ENCODE results near the gene ANXA3. TPM values are rescaled to one million over a fixed set of nuclear protein-coding genes. Genes with fewer than 3 reads are reported as not detected.

The ANXA3 gene
- total RNA-seq, 1 donor = 50.1 TPM

- TF ChIP-seq, protein P1, sequence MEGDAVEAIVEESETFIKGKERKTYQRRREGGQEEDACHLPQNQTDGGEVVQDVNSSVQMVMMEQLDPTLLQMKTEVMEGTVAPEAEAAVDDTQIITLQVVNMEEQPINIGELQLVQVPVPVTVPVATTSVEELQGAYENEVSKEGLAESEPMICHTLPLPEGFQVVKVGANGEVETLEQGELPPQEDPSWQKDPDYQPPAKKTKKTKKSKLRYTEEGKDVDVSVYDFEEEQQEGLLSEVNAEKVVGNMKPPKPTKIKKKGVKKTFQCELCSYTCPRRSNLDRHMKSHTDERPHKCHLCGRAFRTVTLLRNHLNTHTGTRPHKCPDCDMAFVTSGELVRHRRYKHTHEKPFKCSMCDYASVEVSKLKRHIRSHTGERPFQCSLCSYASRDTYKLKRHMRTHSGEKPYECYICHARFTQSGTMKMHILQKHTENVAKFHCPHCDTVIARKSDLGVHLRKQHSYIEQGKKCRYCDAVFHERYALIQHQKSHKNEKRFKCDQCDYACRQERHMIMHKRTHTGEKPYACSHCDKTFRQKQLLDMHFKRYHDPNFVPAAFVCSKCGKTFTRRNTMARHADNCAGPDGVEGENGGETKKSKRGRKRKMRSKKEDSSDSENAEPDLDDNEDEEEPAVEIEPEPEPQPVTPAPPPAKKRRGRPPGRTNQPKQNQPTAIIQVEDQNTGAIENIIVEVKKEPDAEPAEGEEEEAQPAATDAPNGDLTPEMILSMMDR (IDR thresholded peaks at IDR 0.05; ENCODE audit: insufficient read depth, low read depth, low read length) = no peak
- DNase-seq (ENCODE audit: low read depth) = no peak
- no peak overlapping the region for H3K4me3 ChIP-seq (ENCODE audit: low read depth, low read length)
These were observed 26.0 kb upstream of the ANXA3 start for GRCh38 chr4:78525559-78525958.

DNA sequence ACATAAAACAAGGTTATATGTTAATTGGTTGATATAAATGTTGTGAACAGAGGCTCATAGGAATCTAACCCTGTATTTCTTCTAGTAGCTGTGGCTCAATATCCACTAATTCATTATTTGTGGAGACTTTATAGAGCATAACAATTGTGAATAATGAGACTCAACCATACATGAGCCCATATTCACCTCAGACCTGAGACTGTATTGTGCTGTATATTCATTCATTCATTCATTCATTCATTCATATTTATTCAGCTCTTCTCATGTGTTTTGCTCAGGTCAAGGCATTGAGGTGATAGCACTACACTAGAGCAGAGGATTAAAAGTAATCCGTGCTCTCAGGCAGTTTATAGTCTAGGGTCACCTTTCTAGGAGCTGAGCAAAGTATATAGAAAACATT, 24.5 kb upstream of the ANXA3 start:
- TF ChIP-seq, protein P1 (IDR thresholded peaks at IDR 0.05; ENCODE audit: insufficient read depth, low read depth, low read length) = no peak
- no peak overlapping the region for H3K4me3 ChIP-seq (ENCODE audit: low read depth, low read length)
- no peak for DNase-seq (ENCODE audit: low read depth)

DNA sequence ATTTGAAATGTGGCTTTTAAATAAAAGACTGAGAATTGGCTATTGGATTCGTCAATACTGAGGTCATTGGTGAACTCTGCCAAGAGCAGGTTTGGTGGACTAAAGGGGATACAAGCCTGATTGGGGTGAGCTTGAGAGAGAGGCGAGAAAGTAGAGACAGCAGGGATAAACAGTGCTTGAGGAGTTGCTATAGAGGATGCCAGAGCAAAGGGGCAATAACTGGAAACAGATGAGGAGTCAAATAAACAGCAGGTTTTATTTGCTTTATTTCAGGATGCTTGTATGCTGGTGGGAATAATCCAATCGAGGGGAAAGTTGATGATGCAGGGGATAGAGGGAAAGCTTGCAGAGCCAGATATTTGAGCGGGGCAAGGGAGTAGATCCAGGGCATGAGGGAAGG, 24.0 kb upstream of the ANXA3 start:
- TF ChIP-seq, protein P1 (IDR thresholded peaks at IDR 0.05; ENCODE audit: insufficient read depth, low read depth, low read length) = no peak
- no peak overlapping the region for H3K4me3 ChIP-seq (ENCODE audit: low read depth, low read length)
- DNase-seq (ENCODE audit: low read depth) = no peak

- peak; percentile 24 for DNase-seq (ENCODE audit: low read depth)
These were observed 23.2 kb upstream of the ANXA3 start for GRCh38 chr4:78528327-78528726.

DNA sequence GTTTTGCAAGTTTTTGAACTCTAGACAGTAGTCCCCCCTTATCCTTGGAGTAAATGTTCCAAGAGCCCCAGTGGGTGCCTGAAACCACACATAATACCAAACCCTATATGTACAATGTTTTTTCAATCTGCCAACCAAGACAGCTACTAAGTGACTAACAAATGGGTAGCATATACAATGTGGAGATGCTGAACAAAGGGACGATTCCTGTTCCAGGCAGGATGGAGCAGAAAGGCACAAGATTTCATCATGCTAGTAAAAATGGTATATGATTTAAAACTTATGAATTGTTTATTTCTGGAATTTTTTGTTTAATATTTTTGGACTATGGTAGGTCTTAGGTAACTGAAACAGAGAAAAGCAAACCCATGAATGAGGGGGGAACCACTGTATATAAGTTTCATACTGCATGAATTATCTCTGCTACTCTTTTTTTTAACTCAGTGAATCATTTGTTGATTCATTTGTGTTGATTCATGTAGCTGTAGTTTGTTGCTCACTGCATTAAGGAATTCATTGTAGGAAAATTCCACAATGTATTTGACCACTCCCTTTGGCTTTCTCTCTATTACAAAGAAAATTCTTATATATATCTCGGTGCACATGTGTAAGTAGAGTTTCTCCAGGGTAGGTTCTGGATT, 21.9 kb upstream of the ANXA3 start:
- peak; percentile 43 for DNase-seq (ENCODE audit: low read depth)
- TF ChIP-seq, protein P1 (IDR thresholded peaks at IDR 0.05; ENCODE audit: insufficient read depth, low read depth, low read length) = no peak
- H3K4me3 ChIP-seq (ENCODE audit: low read depth, low read length) = no peak overlapping the region

More at GRCh38 chr4:78528327-78528726, 23.2 kb upstream of the ANXA3 start:
- H3K4me3 ChIP-seq (ENCODE audit: low read depth, low read length) = no peak overlapping the region
- TF ChIP-seq, protein P1 (IDR thresholded peaks at IDR 0.05; ENCODE audit: insufficient read depth, low read depth, low read length) = no peak

DNA sequence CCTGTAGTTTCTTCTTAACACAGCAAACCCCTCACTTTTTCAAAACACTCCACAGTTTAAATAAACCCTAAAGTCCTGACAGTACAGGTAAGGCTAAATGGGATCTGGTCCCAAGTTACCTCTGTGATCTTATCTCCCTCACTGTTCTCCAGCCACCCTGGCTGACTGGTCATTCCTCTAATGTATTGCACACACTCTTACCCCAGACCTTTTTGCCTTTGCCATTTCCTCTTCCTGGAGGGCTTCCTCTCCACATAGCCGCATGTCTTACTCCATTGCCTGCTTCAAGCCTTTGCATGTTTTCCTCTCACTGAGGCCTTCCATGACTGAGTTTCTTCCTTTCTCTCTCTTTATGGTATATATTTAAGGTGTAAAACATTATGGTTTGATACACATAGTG, 19.5 kb upstream of the ANXA3 start:
- TF ChIP-seq, protein P1 (IDR thresholded peaks at IDR 0.05; ENCODE audit: insufficient read depth, low read depth, low read length) = no peak
- DNase-seq (ENCODE audit: low read depth) = no peak
- no peak overlapping the region for H3K4me3 ChIP-seq (ENCODE audit: low read depth, low read length)

- TF ChIP-seq, protein P1 (IDR thresholded peaks at IDR 0.05; ENCODE audit: insufficient read depth, low read depth, low read length) = no peak
- DNase-seq (ENCODE audit: low read depth) = no peak
- H3K4me3 ChIP-seq (ENCODE audit: low read depth, low read length) = no peak overlapping the region
These were observed 17.7 kb upstream of the ANXA3 start for GRCh38 chr4:78533854-78534253.

Measured in fibroblast of villous mesenchyme (primary cell).